Cardiac septum (tissue), 1 donor: ENCODE measurements around the gene ADCY7. TPM values are rescaled to one million over a fixed set of nuclear protein-coding genes. Genes with fewer than 3 reads are reported as not detected.
A peak's percentile ranks its signal among the peaks of the same experiment; 100 is the strongest.

Experiments used
- DNase-seq: peaks from one replicate; pipeline ENCODE4 v3.0.0-alpha.2; 2020; ENCODE audit warnings: low spot score
- intact Hi-C: fragments of 100-400 bp; cut with DNase I; formaldehyde crosslinking; loops from one replicate; pipeline ENCODE4 v1.14.0; 2022
- total RNA-seq: library from RNA; stranded (reverse); fragmentation: NEBNext Ultra II Directional; extraction: Animal tissue kit (Norgen Biotek cat#: 25700); gene quantifications from one replicate; pipeline ENCODE4 v1.2.1, GENCODE V29; 2021
- donor health status: DM: no; HTN: no; CAD: no.

The ADCY7 gene
- total RNA-seq, 1 donor from 2014 or later = 6.2 TPM

DNA sequence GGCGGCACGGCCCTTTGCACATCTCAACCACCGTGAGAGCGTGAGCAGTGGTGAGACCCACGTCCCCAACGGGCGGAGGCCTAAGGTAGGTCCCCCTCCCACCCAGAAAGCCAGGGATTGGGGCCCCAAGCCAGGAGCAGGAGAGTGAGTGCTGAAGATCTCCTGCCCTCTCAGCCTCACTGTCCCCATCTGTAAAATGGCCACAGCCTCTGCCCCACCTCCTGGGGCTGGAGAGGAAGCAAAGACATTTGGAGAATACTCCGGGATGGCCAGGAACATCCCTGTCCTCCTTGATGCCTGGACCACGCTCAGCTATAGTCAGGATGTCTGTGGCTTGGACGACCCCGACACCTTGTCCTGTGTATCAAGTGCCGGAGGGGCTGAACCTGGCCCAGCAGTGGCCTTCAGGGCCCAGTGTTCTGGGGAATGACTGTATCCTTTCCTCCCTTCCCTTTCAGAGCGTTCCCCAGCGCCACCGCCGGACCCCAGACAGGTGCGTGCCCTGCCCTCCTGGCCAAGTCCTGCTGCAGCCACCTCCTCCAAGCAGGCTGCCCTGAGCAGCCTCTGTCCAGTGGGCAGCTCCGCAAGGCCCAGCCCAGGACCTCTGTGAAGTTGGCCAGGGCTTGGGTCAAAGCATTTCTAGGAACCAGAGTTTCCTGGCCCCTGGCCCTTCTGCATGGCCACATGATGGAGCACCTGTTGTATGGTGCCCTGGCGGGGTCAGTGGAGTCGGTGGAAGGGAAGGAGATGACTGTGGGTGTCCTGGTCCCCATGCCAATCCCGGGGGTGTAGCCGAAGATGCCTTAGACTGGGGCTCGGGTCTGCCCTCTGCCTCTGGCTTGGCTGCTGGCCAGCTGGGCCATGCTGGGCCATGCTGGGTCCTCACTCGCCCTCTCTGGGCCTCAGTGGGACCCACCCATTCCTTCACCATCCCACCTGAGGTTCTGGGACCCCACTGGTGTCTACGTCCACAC is 38.4 kb downstream of the ADCY7 start:
- intact Hi-C loops = no loop called here
- peak; percentile 73 for DNase-seq

DNA sequence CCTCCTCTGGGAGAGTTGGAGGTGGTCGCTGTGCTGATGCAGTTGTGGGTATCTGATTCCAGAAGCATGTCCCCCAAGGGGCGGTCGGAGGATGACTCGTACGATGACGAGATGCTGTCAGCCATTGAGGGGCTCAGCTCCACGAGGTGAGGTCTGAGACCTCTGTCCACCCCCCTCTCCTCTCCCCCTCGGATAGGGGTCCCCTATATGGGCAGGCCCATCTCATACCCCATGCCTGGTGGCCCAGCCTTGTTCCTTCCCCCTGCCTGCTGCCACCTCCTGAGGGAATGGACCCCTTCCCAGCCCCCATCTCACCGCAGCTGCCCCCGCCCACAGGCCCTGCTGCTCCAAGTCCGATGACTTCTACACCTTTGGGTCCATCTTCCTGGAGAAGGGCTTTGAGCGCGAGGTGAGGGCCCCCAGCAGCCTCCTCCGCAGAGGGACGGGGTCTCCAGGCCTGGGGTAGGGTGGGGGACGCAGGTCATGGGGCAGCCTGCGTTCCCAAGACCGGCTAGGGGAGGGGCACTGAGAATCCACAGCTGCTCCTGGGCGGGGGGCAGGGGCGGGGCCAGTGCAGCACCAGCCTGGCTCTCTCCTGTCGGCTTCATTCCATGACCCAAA is 39.2 kb downstream of the ADCY7 start:
- intact Hi-C loops = no loop called here
- peak; percentile 59 for DNase-seq

DNA sequence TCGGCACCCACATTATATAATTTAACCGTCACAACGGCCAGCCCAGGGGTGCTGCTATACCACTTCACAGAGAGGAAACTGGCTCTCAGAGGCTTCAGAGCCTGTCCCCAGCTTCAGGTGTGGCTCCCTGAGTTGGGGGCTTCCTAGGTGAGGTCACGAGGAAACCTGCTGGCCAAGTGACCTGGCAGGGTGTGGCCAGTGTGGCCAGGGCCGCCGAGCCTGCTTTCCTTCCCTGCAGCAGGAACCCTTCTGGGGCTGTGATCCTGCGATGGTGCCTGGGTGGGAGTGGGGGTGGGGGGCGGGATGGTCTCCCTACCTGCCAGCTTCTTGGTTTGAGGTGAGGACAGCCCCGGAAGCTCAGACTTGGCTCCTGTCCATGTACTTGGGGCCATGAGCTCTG is 39.9 kb downstream of the ADCY7 start:
- DNase-seq = peak; percentile 54
- intact Hi-C loops = no loop called here

DNA sequence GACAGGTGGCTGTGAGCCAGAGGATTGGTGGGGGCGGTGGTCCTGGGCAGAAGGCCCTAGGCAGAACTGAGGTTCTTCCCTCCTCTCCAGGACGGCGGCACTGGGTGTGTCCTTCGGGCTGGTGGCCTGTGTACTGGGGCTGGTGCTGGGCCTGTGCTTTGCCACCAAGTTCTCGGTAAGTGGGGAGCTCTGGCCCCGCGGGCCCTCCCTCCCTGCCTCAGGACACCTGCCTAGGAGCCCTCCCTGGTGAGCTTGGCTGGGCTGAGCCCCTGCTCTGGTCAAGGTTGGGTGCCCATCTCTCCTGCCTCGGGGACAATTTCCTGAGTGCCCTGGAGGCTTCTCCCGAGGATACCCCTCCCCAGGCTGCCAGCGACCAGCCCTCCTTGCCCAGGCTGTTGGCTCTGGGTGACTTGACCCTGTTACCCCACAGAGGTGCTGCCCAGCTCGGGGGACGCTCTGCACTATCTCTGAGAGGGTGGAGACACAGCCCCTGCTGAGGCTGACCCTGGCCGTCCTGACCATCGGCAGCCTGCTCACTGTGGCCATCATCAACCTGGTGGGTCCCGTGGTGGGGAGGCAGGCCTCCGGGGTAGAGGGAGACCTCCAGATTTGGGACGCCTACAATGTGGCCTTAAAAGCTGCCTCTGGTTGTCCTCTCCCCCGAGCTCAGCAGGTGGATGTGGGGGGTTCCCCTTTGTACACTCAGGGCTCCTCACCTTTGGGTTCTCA is 42.0 kb downstream of the ADCY7 start:
- peak; percentile 70 for DNase-seq
- intact Hi-C loops = no loop called here

DNA sequence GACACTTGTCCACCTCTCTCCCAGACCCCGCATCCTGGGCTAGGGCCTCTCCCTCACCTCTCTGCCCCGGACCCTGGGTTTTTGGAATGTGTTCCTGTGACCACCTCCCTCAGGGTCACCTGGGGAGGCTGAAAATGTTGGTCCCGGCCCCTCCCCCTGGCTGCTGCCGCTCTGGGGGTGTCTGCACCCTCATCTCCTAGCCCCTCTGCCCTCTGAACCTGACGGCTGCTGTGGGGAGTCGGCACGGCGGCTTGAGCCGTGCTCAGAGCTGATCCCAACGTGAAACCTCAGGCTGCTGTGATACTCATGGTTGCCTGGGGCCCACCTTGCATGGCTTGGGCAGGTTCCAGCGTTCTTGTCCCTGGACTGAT is 42.8 kb downstream of the ADCY7 start:
- DNase-seq = peak; percentile 59
- intact Hi-C loops = no loop called here

DNA sequence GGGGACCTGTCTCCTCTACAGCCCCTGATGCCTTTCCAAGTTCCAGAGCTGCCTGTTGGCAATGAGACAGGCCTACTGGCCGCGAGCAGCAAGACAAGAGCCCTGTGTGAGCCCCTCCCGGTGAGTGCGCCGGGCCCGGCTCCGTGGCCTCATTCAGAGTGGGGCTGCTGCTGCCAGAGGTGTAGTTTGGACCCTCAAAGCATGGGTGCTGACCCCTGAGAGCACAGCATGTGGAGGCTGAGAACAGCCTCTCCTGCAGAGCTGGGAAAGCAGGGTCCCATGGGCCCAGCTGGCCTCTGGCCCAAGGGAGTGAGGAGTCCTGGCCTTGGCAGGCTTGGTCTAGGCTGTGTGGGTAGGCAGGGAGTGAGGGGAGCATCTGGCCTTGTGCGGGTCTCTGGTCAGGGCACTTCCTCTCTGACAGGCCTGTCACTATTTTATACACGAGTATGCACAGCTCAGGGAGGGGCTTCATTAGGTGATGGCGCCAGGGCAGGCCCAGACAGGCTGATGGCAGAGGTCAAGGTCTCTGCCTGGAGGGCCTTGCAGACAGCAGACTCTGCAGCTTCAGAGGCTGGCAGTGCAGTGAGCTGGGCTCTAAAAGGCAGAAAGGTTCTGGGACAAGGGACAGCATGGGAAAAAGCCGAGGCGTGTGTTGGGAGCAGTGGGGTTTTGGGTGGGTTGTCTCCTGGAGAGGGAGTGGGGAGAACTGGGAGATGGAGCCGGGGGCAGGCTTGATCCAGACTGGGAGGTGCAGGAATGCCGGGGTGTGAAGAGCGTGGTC is 43.4 kb downstream of the ADCY7 start:
- DNase-seq = peak; percentile 71

DNA sequence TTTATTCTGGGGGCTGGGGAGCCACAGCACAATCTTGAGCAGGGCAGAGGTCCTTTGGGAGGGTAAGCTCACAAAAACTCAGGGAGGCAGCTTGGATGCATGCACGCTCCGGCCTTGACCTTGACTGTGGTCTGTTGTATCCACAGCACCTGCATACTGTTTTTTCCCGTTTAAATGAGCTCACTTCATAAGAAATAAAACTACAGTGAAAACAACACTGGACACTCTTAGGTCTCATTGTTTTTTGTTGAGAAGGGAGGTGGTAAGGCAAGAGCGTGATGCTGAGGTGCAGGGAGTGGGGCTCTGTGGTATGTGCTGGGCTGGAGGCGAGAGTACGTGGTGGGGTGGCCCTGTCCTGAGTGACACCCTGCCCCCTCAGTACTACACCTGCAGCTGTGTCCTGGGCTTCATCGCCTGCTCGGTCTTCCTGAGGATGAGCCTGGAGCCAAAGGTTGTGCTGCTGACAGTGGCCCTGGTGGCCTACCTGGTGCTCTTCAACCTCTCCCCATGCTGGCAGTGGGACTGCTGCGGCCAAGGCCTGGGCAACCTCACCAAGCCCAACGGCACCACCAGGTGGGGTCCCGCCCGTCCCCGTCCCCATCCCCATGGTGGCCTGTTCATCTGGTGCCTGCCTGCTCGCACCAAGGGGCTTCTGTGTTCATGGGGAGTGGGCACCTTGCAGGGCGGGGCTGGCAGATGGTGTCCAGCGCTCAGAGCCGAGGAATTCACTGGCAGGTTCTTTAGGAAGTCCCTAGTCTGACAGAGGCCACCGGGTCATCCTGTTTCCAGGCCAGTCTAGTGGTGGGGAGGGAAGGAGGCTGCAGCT is 44.2 kb downstream of the ADCY7 start:
- peak; percentile 63 for DNase-seq
- intact Hi-C loops = no loop called here

More for the DNA sequence above, 43.4 kb downstream of the ADCY7 start:
- intact Hi-C loops = no loop called here

DNA sequence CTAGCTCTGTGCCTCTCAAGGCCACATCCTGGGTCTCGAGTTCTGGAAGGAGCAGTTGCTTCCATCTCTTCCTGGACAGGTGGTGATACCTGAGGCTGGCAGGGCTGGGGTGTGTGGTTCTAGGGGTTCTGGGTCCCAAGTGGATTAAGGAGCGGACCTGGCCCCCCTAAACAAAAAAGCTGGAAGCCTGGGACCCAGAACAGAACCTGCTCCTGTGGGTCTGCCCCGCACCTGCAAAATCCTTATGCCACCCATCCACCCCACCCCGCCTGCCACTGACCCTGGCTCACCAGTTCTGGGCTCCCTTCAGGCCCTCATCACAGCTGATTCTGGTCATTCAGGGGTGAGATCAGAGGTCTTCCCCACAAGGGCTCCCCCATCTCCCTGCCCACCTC is 44.8 kb downstream of the ADCY7 start:
- DNase-seq = peak; percentile 39
- intact Hi-C loops = no loop called here

DNA sequence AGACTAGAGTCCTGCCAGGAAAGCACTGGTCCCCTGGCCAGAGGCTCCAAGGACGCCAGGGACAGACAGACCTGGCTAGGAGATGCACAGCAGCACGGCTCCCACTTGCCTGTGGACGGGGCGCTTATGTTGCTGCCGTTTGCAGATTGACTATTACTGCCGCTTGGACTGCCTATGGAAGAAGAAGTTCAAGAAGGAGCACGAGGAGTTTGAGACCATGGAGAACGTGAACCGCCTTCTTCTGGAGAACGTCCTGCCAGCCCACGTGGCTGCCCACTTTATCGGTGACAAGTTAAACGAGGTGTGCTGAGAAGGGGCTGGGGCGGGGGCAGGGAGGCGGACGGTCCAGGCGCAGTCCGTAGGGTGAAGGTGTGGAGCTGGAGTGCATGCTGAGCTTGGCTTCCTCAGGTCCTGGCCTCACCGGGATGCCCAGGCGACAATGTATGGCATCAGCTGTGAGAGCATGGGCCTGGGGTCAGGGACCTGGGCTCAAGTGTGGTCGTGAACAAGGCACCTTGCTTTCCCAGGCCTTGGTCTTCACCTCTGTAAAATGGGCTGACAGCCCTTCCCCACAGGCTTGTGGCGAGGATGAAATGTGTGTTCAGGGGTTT is 45.6 kb downstream of the ADCY7 start:
- DNase-seq = peak; percentile 47
- intact Hi-C loops = no loop called here

DNA sequence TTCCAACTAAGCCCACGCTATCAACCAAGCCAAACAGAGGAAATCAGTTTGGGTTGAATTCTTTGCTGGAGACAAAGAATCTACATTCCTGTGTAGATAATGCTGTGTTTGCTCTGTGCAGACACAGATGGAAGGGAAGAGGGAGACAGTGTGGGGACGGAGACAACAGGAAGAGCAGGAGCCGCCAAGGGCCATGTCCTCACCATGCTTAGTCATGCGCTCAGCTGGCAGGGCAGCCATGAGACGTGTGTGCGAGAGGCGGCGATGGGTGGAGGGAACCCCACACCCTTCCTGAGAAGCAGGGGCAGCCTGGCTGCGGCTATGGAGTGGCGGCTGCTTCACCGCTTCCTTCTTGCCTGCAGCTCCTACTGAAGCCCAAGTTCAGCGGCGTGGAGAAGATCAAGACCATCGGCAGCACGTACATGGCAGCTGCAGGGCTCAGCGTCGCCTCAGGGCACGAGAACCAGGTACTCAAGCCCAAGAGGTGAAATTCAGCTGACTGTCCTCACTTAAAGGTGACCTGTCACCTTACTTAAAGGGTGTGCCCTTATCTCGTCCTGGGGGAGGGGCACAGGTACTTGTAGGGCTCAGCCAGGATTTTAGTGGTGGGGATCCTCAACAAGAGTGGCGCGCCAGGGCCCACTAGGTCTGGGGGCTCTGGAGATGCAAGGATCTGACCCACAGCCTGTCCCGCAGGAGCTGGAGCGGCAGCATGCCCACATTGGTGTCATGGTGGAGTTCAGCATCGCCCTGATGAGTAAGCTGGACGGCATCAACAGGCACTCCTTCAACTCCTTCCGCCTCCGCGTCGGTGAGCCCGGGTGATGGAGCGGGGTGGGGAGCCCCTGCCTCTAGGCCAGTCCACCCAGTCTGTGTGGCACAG is 47.5 kb downstream of the ADCY7 start:
- intact Hi-C loops = no loop called here
- DNase-seq = peak; percentile 88

DNA sequence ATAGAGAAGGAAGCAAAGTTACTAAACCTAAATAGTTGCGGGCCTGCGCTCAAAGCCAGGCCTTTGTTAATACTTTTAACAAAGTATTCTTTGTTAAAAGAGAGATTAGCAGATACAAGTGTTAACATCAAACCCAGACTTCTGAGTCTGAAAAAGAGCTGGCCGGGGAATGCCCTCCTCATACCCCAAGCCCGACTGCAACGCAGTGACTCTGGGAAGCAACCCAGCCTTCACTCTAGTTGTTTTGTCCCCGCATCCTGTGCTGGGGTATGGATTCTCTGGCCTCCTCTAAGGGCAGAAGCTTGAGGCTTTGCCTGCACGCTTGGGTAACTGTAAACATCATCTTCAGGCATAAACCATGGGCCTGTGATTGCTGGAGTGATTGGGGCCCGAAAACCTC is 48.3 kb downstream of the ADCY7 start:
- intact Hi-C loops = no loop called here
- DNase-seq = peak; percentile 46

DNA sequence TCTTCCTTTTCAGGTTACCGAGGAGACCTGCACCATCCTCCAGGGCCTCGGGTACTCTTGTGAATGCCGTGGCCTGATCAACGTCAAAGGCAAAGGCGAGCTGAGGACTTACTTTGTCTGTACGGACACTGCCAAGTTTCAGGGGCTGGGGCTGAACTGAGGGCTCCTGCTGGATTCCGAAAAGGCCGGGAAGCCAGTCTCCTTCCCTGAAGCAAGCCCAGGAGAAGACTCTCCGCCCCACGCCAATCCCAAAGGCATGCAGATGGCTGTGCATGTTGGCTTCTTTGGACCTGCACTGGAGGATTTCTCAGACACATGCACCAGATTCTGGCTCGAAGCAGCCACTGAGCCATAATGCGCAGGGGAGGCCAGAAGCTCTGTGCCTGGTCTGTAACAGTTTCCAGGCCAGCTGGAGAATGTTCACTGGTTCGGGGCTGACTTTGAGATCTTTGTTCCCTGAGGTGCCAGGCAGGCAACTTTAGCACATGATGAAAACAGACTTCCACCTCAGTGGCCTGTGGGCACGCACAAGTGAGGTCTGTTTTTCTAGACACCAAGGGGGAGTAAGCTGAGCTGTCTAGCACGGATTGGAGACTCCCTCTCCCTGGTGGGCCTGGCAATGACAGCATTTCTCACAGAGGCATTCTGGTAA is 49.1 kb downstream of the ADCY7 start:
- peak; percentile 71 for DNase-seq
- intact Hi-C loops = no loop called here

DNA sequence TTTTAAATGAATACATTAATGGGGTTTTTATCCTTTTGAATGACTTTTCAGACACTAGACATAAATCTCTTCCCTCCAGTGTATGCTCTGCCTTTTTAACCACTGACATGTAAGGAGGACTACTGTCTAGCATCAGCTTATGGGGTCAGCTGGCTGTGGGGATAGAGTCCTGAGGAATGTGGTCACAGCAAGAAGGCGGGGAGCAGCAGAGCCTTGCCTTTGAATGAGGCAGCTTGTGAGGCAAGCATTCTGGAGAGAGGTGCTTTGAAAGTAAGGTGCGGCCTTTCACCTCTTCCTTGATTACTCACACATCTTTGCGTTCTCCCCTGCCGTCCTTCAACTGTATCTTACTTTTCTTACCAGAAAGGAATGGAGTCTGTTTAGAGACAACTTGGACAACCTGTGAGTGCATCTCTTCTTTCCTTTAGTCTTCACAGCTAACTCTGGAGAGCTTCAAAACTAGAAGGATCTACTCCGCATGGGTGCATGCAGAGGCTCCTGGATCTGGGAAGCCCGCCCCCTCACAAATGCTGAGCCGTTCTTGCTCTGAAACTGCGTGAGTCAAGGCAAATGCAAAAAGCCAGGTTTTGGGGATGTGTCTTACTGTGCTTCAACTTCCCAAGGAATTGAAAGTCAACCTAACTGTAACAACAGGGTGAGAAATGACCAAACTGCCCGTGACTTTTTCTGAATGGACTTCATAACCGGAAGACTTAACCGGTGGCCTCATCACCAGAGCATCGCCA is 49.9 kb downstream of the ADCY7 start:
- intact Hi-C loops = no loop called here

DNA sequence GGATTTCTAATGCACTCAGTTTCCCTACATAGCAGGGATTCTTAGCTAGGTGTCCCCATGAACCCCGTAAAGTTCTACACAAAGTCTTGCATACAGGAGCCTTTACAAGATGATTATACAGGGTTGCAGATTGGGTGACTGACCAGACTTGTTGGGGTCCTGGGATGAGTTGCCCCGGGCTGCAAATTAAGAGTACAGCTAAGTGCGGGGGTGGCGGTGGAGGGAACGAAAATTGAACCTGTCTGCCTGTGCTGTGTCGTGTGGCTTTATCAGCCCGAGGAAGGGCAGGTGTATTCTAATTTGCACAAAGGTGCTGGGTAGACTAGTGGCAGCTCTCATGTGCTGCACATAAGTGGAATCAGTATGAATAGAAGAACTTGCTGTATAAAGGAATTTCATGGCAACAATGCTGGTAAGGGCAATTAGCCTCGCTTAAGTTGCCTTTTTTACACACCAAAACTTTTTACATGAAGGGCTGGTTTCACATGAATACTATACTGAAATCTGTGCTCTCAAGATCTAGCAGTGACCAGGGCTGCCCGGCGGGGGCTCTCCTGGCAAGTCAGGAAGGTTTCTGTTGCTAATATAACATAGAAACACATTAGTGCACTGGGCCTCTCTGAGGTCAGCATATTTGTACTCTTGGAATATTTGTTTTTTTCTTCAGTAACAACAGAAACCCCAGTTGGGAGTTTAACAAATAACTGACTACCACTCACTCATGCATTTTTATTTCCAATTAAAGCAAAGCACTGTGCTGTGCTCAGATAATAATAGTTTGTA is 50.7 kb downstream of the ADCY7 start:
- no peak for DNase-seq

More for the DNA sequence above, 49.9 kb downstream of the ADCY7 start:
- no peak for DNase-seq

DNA sequence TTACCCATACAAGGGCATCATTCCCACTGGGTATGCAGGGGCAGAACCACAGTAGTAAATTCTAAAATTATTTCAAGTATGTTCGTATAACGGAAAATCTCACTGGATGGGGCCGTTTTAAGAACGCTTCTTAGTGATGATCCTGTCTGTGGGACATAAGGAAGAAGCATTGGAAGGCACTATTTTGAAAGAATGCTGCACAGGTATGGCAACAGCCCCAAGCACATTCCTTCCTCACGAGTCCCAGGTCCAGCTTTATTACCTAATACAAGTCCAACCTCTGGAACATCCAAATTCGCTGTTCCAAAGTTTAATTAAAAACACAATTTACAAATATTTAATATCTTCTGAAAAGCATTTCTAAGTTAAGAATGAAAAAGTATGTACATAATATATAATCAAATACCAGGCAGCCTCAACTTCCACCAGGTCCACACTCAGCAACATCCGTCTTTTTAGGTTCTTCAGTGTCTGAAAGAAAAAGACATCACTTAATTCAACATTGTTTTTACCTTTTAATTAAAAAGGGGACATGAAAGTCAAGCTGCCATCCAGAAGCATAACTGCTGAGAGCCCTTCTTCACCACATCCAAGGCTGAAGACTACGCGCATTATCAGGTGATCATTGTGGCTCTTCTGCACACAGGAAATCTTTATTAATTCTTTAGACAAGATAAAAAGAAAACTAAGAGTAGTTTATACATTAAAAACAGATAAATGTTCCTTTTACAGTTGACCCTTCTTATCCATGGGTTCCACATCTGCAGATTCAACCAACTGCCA is 52.6 kb downstream of the ADCY7 start:
- intact Hi-C loops = no loop called here

More for the DNA sequence above, 50.7 kb downstream of the ADCY7 start:
- intact Hi-C loops = no loop called here

More for the DNA sequence above, 52.6 kb downstream of the ADCY7 start:
- no peak for DNase-seq
